PC-3 (cell line): ENCODE data around the gene GDA. TPM values are rescaled to one million over a fixed set of nuclear protein-coding genes. Genes with fewer than 3 reads are reported as not detected.

Experiments
- ATAC-seq: fragments of 200-7000 bp; cut with Tn5 transposase; 2 replicates; pipeline ENCODE4 v1.9.1; 2020; ENCODE audit warnings: mild to moderate bottlenecking, moderate library complexity
- BruUV-seq: library from RNA; stranded (reverse); fragments of 400-500 nt; replicated peaks from 2 replicates; lab custom pipeline; 2021; lab: Mats Ljungman, UMichigan
- CTCF ChIA-PET: fragments of 300-600 bp; sonication (Branson Sonifier 250); formaldehyde crosslinking; loops from one replicate; lab custom pipeline; 2022; ENCODE audit warnings: antibody characterized with exemption; lab: Charles Lee
- POLR2A ChIA-PET: fragments of 300-600 bp; sonication (Branson Sonifier 250); formaldehyde crosslinking; loops from one replicate; lab custom pipeline; 2022; ENCODE audit warnings: antibody characterized with exemption; ENCODE audit not compliant: unreplicated experiment; lab: Charles Lee
- DNase-seq: peaks from one replicate; pipeline ENCODE4 v3.0.0-alpha.2; 2015
- H2AFZ ChIP-seq: fragments of 300-600 bp; sonication (generic); 2 replicates; pipeline ENCODE4 v1.6.0; 2016; ENCODE audit warnings: antibody characterized with exemption, low read length
- H3F3A ChIP-seq: fragments of 300-600 bp; sonication (generic); one replicate; pipeline ENCODE4 v1.6.0; 2017; ENCODE audit warnings: antibody characterized with exemption, low read length, control low read depth, mild to moderate bottlenecking; ENCODE audit not compliant: unreplicated experiment
- H3K27ac ChIP-seq: fragments of 300-600 bp; sonication (generic); 2 replicates; pipeline ENCODE4 v1.5.1; 2016; ENCODE audit warnings: mild to moderate bottlenecking, low read length
- H3K27me3 ChIP-seq: fragments of 300-600 bp; sonication (generic); 2 replicates; pipeline ENCODE4 v1.6.1; 2016; ENCODE audit warnings: low read length, mixed read lengths
- H3K36me3 ChIP-seq: fragments of 300-600 bp; sonication (generic); 2 replicates; pipeline ENCODE4 v1.6.1; 2016; ENCODE audit warnings: low read depth, mixed run types, low read length, mixed read lengths
- H3K4me1 ChIP-seq: fragments of 300-600 bp; sonication (generic); 2 replicates; pipeline ENCODE4 v1.5.1; 2016; ENCODE audit warnings: low read length; ENCODE audit not compliant: insufficient read depth
- H3K4me2 ChIP-seq: fragments of 300-600 bp; sonication (generic); 2 replicates; pipeline ENCODE4 v1.6.0; 2016; ENCODE audit warnings: low read length
- H3K4me3 ChIP-seq: fragments of 300-600 bp; sonication (generic); 2 replicates; pipeline ENCODE4 v1.5.1; 2016; ENCODE audit warnings: mild to moderate bottlenecking, low read length, mixed read lengths
- H3K79me2 ChIP-seq: fragments of 300-600 bp; sonication (generic); 2 replicates; pipeline ENCODE4 v1.6.1; 2017; ENCODE audit warnings: low read length, mixed read lengths
- H3K9ac ChIP-seq: fragments of 300-600 bp; sonication (generic); 2 replicates; pipeline ENCODE4 v1.6.0; 2016; ENCODE audit warnings: mild to moderate bottlenecking, low read length
- H3K9me2 ChIP-seq: fragments of 300-600 bp; sonication (generic); replicated peaks from 2 replicates; pipeline ENCODE4 v1.6.1; 2016; ENCODE audit warnings: mixed run types, low read length, mixed read lengths
- H3K9me3 ChIP-seq: fragments of 300-600 bp; sonication (generic); 2 replicates; pipeline ENCODE4 v1.6.1; 2016; ENCODE audit warnings: low read length, mixed read lengths
- H4K20me1 ChIP-seq: fragments of 300-600 bp; sonication (generic); 2 replicates; pipeline ENCODE4 v1.6.1; 2016; ENCODE audit warnings: low read length, mixed read lengths
- EZH2 ChIP-seq: fragments of 300-600 bp; sonication (generic); IDR thresholded peaks from one replicate; pipeline ENCODE4 v1.6.1; 2017; ENCODE audit warnings: antibody characterized with exemption, mild to moderate bottlenecking, low read length; ENCODE audit not compliant: unreplicated experiment
- EZH2phosphoT487 ChIP-seq: fragments of 300-600 bp; sonication (generic); IDR thresholded peaks from 2 replicates; pipeline ENCODE4 v1.6.1; 2018; ENCODE audit warnings: mild to moderate bottlenecking, antibody characterized with exemption, low read length, borderline replicate concordance
- intact Hi-C: fragments of 100-400 bp; cut with micrococcal nuclease; formaldehyde crosslinking; loops from 2 replicates; pipeline ENCODE4 v1.9.0; 2023
- total RNA-seq: library from RNA; depleted of rRNA; stranded (reverse); fragments of >200 nt; gene quantifications from 2 replicates; pipeline ENCODE4 v1.2.3, GENCODE V29; 2014
- TF ChIP-seq, protein P1 (sequence below): fragments of 300-600 bp; sonication (generic); conservative IDR thresholded peaks from 2 replicates; pipeline ENCODE4 v1.5.1; 2017; ENCODE audit warnings: antibody characterized with exemption, low read depth, mild to moderate bottlenecking, low read length

GDA gene
- total RNA-seq, 1 experiment from 2014 or later: not detected

GRCh38 chr9:72202009-72202408, 52.8 kb downstream of the GDA start:
- ATAC-seq (no peak), DNase-seq (no peak)
- no peak overlapping the region for H3K4me2 ChIP-seq
- no peaks in the 10 kb centered on the region for H3K79me2 ChIP-seq
- no peak overlapping the region for H3K27ac ChIP-seq
- H3K36me3 ChIP-seq: no peaks in the 10 kb centered on the region
- H3K27me3 ChIP-seq: peaks cover 12% of the 10 kb centered on the region; the same call in 1 of the 2 replicates
- H2AFZ ChIP-seq: no peak overlapping the region
- no peak overlapping the region for H3K9ac ChIP-seq
- H3K9me2 ChIP-seq: no peaks in the 10 kb centered on the region
- POLR2A ChIA-PET: no interaction called here
- H3K9me3 ChIP-seq: no peaks in the 10 kb centered on the region
- intact Hi-C loops: loop anchor here (5.0 kb wide), 1 partner anchor 620 kb away; no protein-coding TSS in a partner anchor
- TF ChIP-seq EZH2 (no peak), EZH2phosphoT487 (no peak)
- TF ChIP-seq, protein P1, sequence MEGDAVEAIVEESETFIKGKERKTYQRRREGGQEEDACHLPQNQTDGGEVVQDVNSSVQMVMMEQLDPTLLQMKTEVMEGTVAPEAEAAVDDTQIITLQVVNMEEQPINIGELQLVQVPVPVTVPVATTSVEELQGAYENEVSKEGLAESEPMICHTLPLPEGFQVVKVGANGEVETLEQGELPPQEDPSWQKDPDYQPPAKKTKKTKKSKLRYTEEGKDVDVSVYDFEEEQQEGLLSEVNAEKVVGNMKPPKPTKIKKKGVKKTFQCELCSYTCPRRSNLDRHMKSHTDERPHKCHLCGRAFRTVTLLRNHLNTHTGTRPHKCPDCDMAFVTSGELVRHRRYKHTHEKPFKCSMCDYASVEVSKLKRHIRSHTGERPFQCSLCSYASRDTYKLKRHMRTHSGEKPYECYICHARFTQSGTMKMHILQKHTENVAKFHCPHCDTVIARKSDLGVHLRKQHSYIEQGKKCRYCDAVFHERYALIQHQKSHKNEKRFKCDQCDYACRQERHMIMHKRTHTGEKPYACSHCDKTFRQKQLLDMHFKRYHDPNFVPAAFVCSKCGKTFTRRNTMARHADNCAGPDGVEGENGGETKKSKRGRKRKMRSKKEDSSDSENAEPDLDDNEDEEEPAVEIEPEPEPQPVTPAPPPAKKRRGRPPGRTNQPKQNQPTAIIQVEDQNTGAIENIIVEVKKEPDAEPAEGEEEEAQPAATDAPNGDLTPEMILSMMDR: no peak
- no peaks in the 10 kb centered on the region for H3F3A ChIP-seq
- no peak overlapping the region for H3K4me3 ChIP-seq
- H4K20me1 ChIP-seq: no peaks in the 10 kb centered on the region
- H3K4me1 ChIP-seq: no peaks in the 10 kb centered on the region
- BruUV-seq: no TSS peak
- CTCF ChIA-PET: no interaction called here

DNA sequence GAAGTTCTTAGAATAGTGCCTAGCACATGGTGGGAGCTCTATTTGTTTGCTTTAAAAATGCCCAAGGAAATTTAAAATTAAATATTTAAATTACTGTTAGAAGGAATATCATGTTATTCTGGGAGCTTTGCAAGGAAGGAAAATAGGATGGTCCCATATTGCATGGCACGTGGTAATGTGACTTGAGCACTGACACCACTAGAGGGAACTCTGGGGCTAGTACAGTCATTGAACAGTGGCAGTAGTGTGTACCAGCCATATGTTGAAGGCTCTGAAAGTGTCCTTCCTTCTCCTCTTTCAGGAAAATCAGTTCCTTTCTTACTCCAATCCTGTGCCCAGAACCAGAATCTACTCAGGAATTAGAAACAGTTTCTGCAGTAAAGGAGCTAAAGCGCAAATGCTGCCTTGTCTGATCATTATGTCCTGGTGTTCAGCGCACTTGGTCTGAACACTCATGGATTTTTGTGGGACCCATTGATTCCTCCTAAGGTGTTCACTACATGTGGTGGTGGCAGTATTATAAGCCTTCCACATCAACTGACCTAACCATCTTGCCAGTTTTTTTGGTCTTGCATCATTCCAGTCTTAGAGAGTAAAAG, 54.1 kb downstream of the GDA start:
- H3K4me2 ChIP-seq: no peak overlapping the region
- H3F3A ChIP-seq: no peaks in the 10 kb centered on the region
- no peak overlapping the region for H3K4me3 ChIP-seq
- H3K9me2 ChIP-seq: no peaks in the 10 kb centered on the region
- no peak for TF ChIP-seq EZH2phosphoT487
- TF ChIP-seq, protein P1: peak; percentile 67
- TF ChIP-seq EZH2: no peak
- H2AFZ ChIP-seq: no peak overlapping the region
- no peak overlapping the region for H3K27ac ChIP-seq
- intact Hi-C loops: loop anchor here (1.0 to 5.0 kb wide), 2 partner anchors 164 to 619 kb away; no protein-coding TSS in a partner anchor
- ATAC-seq (peak; percentile 96), DNase-seq (peak; percentile 56)
- ChIA-PET CTCF (no interaction called here), POLR2A (no interaction called here)
- no peaks in the 10 kb centered on the region for H3K36me3 ChIP-seq
- no peaks in the 10 kb centered on the region for H3K9me3 ChIP-seq
- H3K9ac ChIP-seq: no peak overlapping the region
- H3K79me2 ChIP-seq: no peaks in the 10 kb centered on the region
- H3K4me1 ChIP-seq: no peaks in the 10 kb centered on the region
- peaks cover 17% of the 10 kb centered on the region for H3K27me3 ChIP-seq
- H4K20me1 ChIP-seq: no peaks in the 10 kb centered on the region
- BruUV-seq: no TSS peak

DNA sequence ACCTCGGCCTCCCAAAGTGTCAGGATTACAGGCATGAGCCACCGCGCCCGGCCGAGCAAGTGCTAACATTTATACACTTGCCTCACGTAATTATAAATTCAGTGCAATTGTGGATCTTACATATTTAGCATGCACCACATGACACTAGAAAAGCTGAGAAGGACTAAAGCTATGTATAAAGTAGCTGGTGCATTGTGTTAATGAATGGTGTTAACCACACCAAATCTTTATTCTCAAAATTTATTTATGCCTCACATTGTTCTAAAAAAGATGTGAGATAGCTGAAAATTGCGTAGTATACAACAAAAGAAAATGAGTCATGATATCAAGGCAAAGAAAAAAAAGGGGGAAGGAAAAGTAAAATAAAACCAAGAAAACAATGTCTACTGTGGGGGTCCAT, 54.8 kb downstream of the GDA start:
- Histone ChIP-seq H3K27ac (no peak overlapping the region), H3K9me3 (no peaks in the 10 kb centered on the region), H3K36me3 (no peaks in the 10 kb centered on the region), H3K4me3 (no peak overlapping the region), H3K9ac (no peak overlapping the region), H3K4me1 (no peaks in the 10 kb centered on the region), H3K9me2 (no peaks in the 10 kb centered on the region), H4K20me1 (no peaks in the 10 kb centered on the region), H3F3A (no peaks in the 10 kb centered on the region), H2AFZ (no peak overlapping the region), H3K4me2 (no peak overlapping the region), H3K79me2 (no peaks in the 10 kb centered on the region), H3K27me3 (peaks cover 21% of the 10 kb centered on the region)
- ATAC-seq (no peak), DNase-seq (no peak)
- TF ChIP-seq EZH2: no peak
- TF ChIP-seq, protein P1: no peak
- CTCF ChIA-PET: no interaction called here
- intact Hi-C loops: loop anchor here (5.0 kb wide), 1 partner anchor 618 kb away; no protein-coding TSS in a partner anchor
- no TSS peak for BruUV-seq
- POLR2A ChIA-PET: no interaction called here
